Caco-2 (cell line): Measurements from ENCODE around the gene MELK. TPM values are rescaled to one million over a fixed set of nuclear protein-coding genes. Genes with fewer than 3 reads are reported as not detected.

Experiments
- BruUV-seq: library from RNA; stranded (reverse); fragments of 400-500 nt; replicated peaks from 2 replicates; lab custom pipeline; 2021; lab: Mats Ljungman, UMichigan
- CTCF ChIA-PET: fragments of 300-600 bp; sonication (Branson Sonifier 250); formaldehyde crosslinking; loops from one replicate; lab custom pipeline; 2022; ENCODE audit warnings: antibody characterized with exemption; lab: Charles Lee
- POLR2A ChIA-PET: fragments of 300-600 bp; sonication (Branson Sonifier 250); formaldehyde crosslinking; loops from one replicate; lab custom pipeline; 2022; ENCODE audit warnings: antibody characterized with exemption; lab: Charles Lee
- DNase-seq, 2 experiments: peaks; one replicate each; pipeline versions ENCODE4 v3.0.0 to v3.0.0-alpha.2; 2020 to 2022
- H3K27me3 ChIP-seq: replicated peaks from 2 replicates; pipeline ENCODE4 v1.6.0; 2011; ENCODE audit warnings: low read length; ENCODE audit not compliant: control insufficient read depth, insufficient read depth
- H3K36me3 ChIP-seq: 2 replicates; pipeline ENCODE4 v1.5.1; 2011; ENCODE audit warnings: low read length; ENCODE audit not compliant: control insufficient read depth, insufficient read depth
- H3K4me1 ChIP-seq: fragments of 250-450 bp; sonication (Bioruptor Pico); 2 replicates; pipeline ENCODE4 v1.5.1; 2020; ENCODE audit warnings: mild to moderate bottlenecking
- H3K4me3 ChIP-seq: 2 replicates; pipeline ENCODE4 v1.5.1; 2011; ENCODE audit warnings: low read depth, mild to moderate bottlenecking, control low read depth, low read length
- H3K9me3 ChIP-seq: fragments of 250-450 bp; sonication (Bioruptor Pico); 2 replicates; pipeline ENCODE4 v1.5.1; 2020; ENCODE audit warnings: mild to moderate bottlenecking, moderate library complexity
- H3K27ac Mint-ChIP-seq: one replicate; pipeline ENCODE4 v1.8.0; 2022; ENCODE audit warnings: mixed read lengths; ENCODE audit not compliant: unreplicated experiment
- H3K27me3 Mint-ChIP-seq: one replicate; pipeline ENCODE4 v1.8.0; 2022; ENCODE audit warnings: mixed read lengths; ENCODE audit not compliant: insufficient read depth, unreplicated experiment
- H3K36me3 Mint-ChIP-seq: one replicate; pipeline ENCODE4 v1.8.0; 2022; ENCODE audit warnings: mild to moderate bottlenecking, mixed read lengths; ENCODE audit not compliant: insufficient read depth, unreplicated experiment
- H3K4me1 Mint-ChIP-seq: one replicate; pipeline ENCODE4 v1.8.0; 2022; ENCODE audit warnings: low read depth, mixed read lengths; ENCODE audit not compliant: unreplicated experiment
- H3K4me3 Mint-ChIP-seq: one replicate; pipeline ENCODE4 v1.8.0; 2022; ENCODE audit warnings: mild to moderate bottlenecking, moderate library complexity, mixed read lengths; ENCODE audit not compliant: unreplicated experiment
- H3K9me3 Mint-ChIP-seq: one replicate; pipeline ENCODE4 v1.8.0; 2022; ENCODE audit warnings: mixed read lengths; ENCODE audit not compliant: unreplicated experiment
- intact Hi-C: fragments of 100-400 bp; cut with micrococcal nuclease; formaldehyde crosslinking; loops from one replicate; pipeline ENCODE4 v1.10.0; 2022; ENCODE audit not compliant: unreplicated experiment
- total RNA-seq: library from RNA; stranded (reverse); gene quantifications from 2 replicates; pipeline ENCODE4 v1.2.3, GENCODE V29; 2022
- TF ChIP-seq, protein P1 (sequence below), 2 experiments: fragments of 200-600 bp in 1 of 2; IDR thresholded peaks; 1 replicate in 1 of 2; 2 replicates in 1 of 2; pipeline versions ENCODE4 v1.5.1 to v1.8.0; 2011 to 2022; ENCODE audit warnings: antibody characterized with exemption in 1 of 2, control low read depth in 1 of 2, inconsistent platforms in 1 of 2, low read depth in 1 of 2, low read length in 1 of 2, mild to moderate bottlenecking in 1 of 2, moderate library complexity in 1 of 2; ENCODE audit not compliant: insufficient read depth in 1 of 2, severe bottlenecking in 1 of 2, unreplicated experiment in 1 of 2

Gene MELK
- total RNA-seq, 1 experiment from 2014 or later = 57.8 TPM

GRCh38 chr9:36543916-36544315 lies 28.8 kb upstream of the MELK start:
- Mint-ChIP-seq H3K9me3 (no peaks in the 10 kb centered on the region), H3K27me3 (no peaks in the 10 kb centered on the region), H3K4me3 (no peak overlapping the region), H3K4me1 (no peaks in the 10 kb centered on the region), H3K27ac (no peak overlapping the region), H3K36me3 (no peaks in the 10 kb centered on the region)
- Histone ChIP-seq H3K27me3 (no peaks in the 10 kb centered on the region), H3K9me3 (no peaks in the 10 kb centered on the region), H3K36me3 (no peaks in the 10 kb centered on the region), H3K4me3 (no peak overlapping the region), H3K4me1 (no peaks in the 10 kb centered on the region)
- POLR2A ChIA-PET = no interaction called here
- intact Hi-C loops = no loop called here
- CTCF ChIA-PET = no interaction called here
- TF ChIP-seq, protein P1, sequence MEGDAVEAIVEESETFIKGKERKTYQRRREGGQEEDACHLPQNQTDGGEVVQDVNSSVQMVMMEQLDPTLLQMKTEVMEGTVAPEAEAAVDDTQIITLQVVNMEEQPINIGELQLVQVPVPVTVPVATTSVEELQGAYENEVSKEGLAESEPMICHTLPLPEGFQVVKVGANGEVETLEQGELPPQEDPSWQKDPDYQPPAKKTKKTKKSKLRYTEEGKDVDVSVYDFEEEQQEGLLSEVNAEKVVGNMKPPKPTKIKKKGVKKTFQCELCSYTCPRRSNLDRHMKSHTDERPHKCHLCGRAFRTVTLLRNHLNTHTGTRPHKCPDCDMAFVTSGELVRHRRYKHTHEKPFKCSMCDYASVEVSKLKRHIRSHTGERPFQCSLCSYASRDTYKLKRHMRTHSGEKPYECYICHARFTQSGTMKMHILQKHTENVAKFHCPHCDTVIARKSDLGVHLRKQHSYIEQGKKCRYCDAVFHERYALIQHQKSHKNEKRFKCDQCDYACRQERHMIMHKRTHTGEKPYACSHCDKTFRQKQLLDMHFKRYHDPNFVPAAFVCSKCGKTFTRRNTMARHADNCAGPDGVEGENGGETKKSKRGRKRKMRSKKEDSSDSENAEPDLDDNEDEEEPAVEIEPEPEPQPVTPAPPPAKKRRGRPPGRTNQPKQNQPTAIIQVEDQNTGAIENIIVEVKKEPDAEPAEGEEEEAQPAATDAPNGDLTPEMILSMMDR (IDR thresholded peaks at IDR 0.05; ENCODE audit: insufficient read depth in 1 of 2, low read depth in 1 of 2, low read length in 1 of 2, severe bottlenecking in 1 of 2, unreplicated experiment in 1 of 2) = no peak
- no TSS peak for BruUV-seq
- no peak for DNase-seq

DNA sequence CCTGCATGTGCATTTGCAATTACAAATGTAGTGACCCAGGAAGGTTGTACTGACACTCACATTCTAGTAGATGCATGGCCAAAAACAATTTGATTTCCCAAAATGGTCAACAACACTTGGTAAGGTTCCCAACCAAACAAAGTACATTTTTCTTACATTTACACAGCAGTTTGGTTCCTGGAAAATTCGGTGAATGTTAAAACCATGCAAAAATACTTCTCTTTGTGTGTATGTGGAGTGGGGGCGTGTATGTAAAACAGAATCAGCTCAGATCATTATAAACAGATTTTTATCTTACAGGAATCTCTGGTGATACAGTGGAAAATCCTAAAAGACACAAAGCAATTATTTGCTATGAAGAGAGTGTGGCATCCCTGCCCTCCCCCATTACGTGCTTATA lies 25.1 kb upstream of the MELK start:
- no peak overlapping the region for H3K27ac Mint-ChIP-seq
- H3K4me3 Mint-ChIP-seq = no peak overlapping the region
- POLR2A ChIA-PET = no interaction called here
- H3K9me3 Mint-ChIP-seq = no peaks in the 10 kb centered on the region
- Histone ChIP-seq H3K36me3 (no peaks in the 10 kb centered on the region), H3K4me1 (no peaks in the 10 kb centered on the region), H3K4me3 (no peak overlapping the region), H3K9me3 (no peaks in the 10 kb centered on the region), H3K27me3 (no peaks in the 10 kb centered on the region)
- intact Hi-C loops = no loop called here
- TF ChIP-seq, protein P1 (IDR thresholded peaks at IDR 0.05; ENCODE audit: insufficient read depth in 1 of 2, low read depth in 1 of 2, low read length in 1 of 2, severe bottlenecking in 1 of 2, unreplicated experiment in 1 of 2) = no peak
- H3K27me3 Mint-ChIP-seq = no peaks in the 10 kb centered on the region
- no peaks in the 10 kb centered on the region for H3K4me1 Mint-ChIP-seq
- CTCF ChIA-PET = no interaction called here
- DNase-seq = no peak
- BruUV-seq = no TSS peak
- no peaks in the 10 kb centered on the region for H3K36me3 Mint-ChIP-seq

DNA sequence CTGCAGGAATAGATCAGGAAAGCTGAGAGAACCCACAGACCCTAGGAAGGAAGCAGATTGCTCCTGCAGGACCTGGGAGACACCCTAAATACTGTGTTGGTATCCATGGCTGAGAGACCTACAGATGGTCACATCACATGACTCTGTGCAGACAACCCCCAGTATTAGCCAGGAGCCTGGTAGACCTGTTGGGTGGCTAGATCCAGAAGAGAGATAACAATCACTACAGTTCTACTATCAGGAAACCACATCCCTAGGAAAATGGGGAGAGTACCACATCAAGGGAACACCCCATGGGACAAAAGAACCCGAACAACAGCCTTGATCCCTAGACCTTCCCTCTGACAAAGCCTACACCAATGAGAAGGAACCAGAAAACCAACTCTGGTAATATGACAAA lies 24.2 kb upstream of the MELK start:
- Mint-ChIP-seq H3K27me3 (no peaks in the 10 kb centered on the region), H3K36me3 (no peaks in the 10 kb centered on the region), H3K4me3 (no peak overlapping the region), H3K9me3 (no peaks in the 10 kb centered on the region), H3K27ac (no peak overlapping the region), H3K4me1 (no peaks in the 10 kb centered on the region)
- no peaks in the 10 kb centered on the region for H3K4me1 ChIP-seq
- BruUV-seq = no TSS peak
- H3K9me3 ChIP-seq = no peaks in the 10 kb centered on the region
- intact Hi-C loops = no loop called here
- no peak overlapping the region for H3K4me3 ChIP-seq
- H3K27me3 ChIP-seq = no peaks in the 10 kb centered on the region
- CTCF ChIA-PET = no interaction called here
- TF ChIP-seq, protein P1 (IDR thresholded peaks at IDR 0.05; ENCODE audit: insufficient read depth in 1 of 2, low read depth in 1 of 2, low read length in 1 of 2, severe bottlenecking in 1 of 2, unreplicated experiment in 1 of 2) = no peak
- peak in 1 of 2 experiments; percentile 8 for DNase-seq
- POLR2A ChIA-PET = no interaction called here
- H3K36me3 ChIP-seq = no peaks in the 10 kb centered on the region
